Prostate gland (tissue), 2 donors: ENCODE measurements around the gene RHBDF2.

Source experiments
- POLR2AphosphoS5 ChIP-seq: sonication (generic); formaldehyde crosslinking; IDR thresholded peaks from one replicate; pipeline ENCODE4 v1.6.1; 2017; ENCODE audit warnings: antibody characterized with exemption
- TF ChIP-seq, protein P1 (sequence below), 4 experiments: fragments of 200-600 bp in 2 of 4; fragments of 450-650 bp in 2 of 4; sonication (generic) in 2 of 4; IDR thresholded peaks; 1 replicate in 3 of 4; 2 replicates in 1 of 4; pipeline ENCODE4 v1.5.1; 2016 to 2019; ENCODE audit warnings: antibody characterized with exemption in 4 of 4, mild to moderate bottlenecking in 2 of 4, moderate library complexity in 2 of 4

GRCh38 chr17:76547183-76547641 lies 46.0 kb upstream of the RHBDF2 start:
- TF ChIP-seq, protein P1, sequence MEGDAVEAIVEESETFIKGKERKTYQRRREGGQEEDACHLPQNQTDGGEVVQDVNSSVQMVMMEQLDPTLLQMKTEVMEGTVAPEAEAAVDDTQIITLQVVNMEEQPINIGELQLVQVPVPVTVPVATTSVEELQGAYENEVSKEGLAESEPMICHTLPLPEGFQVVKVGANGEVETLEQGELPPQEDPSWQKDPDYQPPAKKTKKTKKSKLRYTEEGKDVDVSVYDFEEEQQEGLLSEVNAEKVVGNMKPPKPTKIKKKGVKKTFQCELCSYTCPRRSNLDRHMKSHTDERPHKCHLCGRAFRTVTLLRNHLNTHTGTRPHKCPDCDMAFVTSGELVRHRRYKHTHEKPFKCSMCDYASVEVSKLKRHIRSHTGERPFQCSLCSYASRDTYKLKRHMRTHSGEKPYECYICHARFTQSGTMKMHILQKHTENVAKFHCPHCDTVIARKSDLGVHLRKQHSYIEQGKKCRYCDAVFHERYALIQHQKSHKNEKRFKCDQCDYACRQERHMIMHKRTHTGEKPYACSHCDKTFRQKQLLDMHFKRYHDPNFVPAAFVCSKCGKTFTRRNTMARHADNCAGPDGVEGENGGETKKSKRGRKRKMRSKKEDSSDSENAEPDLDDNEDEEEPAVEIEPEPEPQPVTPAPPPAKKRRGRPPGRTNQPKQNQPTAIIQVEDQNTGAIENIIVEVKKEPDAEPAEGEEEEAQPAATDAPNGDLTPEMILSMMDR (IDR thresholded peaks at IDR 0.05): peak; percentile 30 to 66 (median 60)
- TF ChIP-seq POLR2AphosphoS5: no peak
